ENCODE measurements around the gene PAIP2. TPM values are rescaled to one million over a fixed set of nuclear protein-coding genes. Genes with fewer than 3 reads are reported as not detected.
A peak's percentile ranks its signal among the peaks of the same experiment; 100 is the strongest.

PAIP2 gene
- polyA plus RNA-seq, 3 donors = 152 to 163 (median 163) TPM

GRCh38 chr5:139389701-139390638, 48.3 kb downstream of the PAIP2 start, which contains the start of gene MZB1:
TSS of gene MZB1 (minus strand) at chr5:139389913. CDS start at chr5:139389856, 57 bp downstream.
- DNase-seq = no peak

- DNase-seq = no peak
These were observed 49.2 kb downstream of the PAIP2 start for GRCh38 chr5:139390639-139391569.

- DNase-seq = no peak
These were observed 50.1 kb downstream of the PAIP2 start for GRCh38 chr5:139391570-139392323.

- no peak for DNase-seq
These were observed 50.6 kb downstream of the PAIP2 start for GRCh38 chr5:139392324-139392677.

- peak; percentile 56 for DNase-seq
These were observed 51.2 kb downstream of the PAIP2 start for GRCh38 chr5:139392678-139393496.

GRCh38 chr5:139393497-139394122, 52.0 kb downstream of the PAIP2 start:
- DNase-seq = no peak

- peak; percentile 31 for DNase-seq
These were observed 52.5 kb downstream of the PAIP2 start for GRCh38 chr5:139394123-139394653.

- no peak for DNase-seq
These were observed 53.3 kb downstream of the PAIP2 start, which contains the start of gene PROB1 for GRCh38 chr5:139394654-139395566. TSS of gene PROB1 (minus strand) at chr5:139395104. CDS start at chr5:139395081, 23 bp downstream.

- no peak for DNase-seq
These were observed 54.4 kb downstream of the PAIP2 start for GRCh38 chr5:139395844-139396640.

GRCh38 chr5:139396691-139397090, 55.0 kb downstream of the PAIP2 start:
- no peak for DNase-seq

- DNase-seq = no peak
These were observed 56.3 kb downstream of the PAIP2 start for GRCh38 chr5:139397921-139398320.

- DNase-seq = no peak
These were observed 58.0 kb downstream of the PAIP2 start for GRCh38 chr5:139399501-139400121.

GRCh38 chr5:139401546-139401945, 59.9 kb downstream of the PAIP2 start:
- no peak for DNase-seq

- no peak for DNase-seq
These were observed 61.0 kb downstream of the PAIP2 start for GRCh38 chr5:139402561-139403158.

GRCh38 chr5:139403418-139403786, 61.7 kb downstream of the PAIP2 start:
- no peak for DNase-seq

GRCh38 chr5:139403787-139404483, 62.3 kb downstream of the PAIP2 start, which contains the start of gene SPATA24:
TSS of gene SPATA24 (minus strand) at chr5:139404089. CDS start at chr5:139404060, 29 bp downstream.
- DNase-seq = peak; percentile 98

Data from renal pelvis (tissue), 4 donors.